Stomach (tissue), 4 donors: ENCODE results near the gene POU5F1.

Source experiments
- EP300 ChIP-seq: sonication (generic); formaldehyde crosslinking; IDR thresholded peaks from one replicate; pipeline ENCODE4 v1.6.1; 2017; ENCODE audit warnings: antibody characterized with exemption
- POLR2AphosphoS5 ChIP-seq, 3 donors: sonication (generic); formaldehyde crosslinking; IDR thresholded peaks; one replicate each; pipeline ENCODE4 v1.6.1; 2016; ENCODE audit warnings: antibody characterized with exemption in 3 of 3
- TF ChIP-seq, protein P1 (sequence below), 7 experiments: fragments of 450-650 bp in 4 of 7; fragments of 200-600 bp in 3 of 7; sonication (generic) in 3 of 7; IDR thresholded peaks; one replicate each; pipeline ENCODE4 v1.5.1; 2016 to 2019; ENCODE audit warnings: antibody characterized with exemption in 7 of 7, control low read depth in 2 of 7, mild to moderate bottlenecking in 1 of 7

DNA sequence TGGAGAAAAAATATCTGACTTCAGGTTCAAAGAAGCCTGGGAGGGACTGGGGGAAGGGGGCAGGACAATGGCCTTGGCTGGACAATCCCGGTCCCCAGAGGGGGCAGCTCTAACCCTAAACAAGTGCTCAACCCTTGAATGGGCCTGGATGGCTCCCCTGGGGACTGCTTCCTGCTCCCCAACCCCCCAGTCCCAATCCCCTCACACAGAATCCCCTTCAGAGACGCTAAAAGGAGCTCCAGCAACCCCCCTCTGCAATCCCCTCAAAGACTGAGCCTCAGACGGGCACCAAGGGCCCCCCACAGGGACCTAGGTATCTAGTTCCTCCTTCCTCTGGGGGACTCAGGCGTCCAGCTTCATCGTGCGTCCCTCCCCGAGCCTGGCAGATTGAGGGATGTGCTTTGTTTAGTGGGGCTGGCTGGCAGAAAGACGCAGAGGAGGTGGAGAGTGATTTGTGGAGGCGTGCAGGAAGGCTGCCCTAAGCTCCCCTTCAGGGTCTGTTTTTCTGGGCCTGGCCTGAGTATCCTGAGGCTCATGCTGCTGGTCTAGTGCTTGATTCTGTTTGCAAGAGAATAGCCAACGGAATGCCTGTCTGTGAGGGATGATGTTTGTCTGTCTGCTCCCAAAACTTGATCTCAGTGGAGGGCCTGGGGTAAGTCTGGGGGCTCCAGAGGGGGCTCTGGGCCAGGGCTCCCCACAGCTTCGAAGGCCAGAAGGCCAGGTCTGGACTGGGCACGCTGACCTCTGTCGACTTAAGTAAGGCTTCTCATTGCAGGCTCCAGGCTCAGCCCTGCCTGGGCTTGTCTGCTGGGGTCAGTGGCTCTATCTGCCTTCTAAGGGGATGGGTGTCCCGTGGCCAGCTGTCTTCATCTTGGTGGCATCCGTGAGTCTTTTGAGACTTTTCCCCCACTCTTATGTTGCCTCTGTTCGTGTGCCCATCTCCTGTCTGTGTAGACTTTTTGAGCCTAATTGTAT, 1.7 kb upstream of the POU5F1 start:
- TF ChIP-seq, protein P1, sequence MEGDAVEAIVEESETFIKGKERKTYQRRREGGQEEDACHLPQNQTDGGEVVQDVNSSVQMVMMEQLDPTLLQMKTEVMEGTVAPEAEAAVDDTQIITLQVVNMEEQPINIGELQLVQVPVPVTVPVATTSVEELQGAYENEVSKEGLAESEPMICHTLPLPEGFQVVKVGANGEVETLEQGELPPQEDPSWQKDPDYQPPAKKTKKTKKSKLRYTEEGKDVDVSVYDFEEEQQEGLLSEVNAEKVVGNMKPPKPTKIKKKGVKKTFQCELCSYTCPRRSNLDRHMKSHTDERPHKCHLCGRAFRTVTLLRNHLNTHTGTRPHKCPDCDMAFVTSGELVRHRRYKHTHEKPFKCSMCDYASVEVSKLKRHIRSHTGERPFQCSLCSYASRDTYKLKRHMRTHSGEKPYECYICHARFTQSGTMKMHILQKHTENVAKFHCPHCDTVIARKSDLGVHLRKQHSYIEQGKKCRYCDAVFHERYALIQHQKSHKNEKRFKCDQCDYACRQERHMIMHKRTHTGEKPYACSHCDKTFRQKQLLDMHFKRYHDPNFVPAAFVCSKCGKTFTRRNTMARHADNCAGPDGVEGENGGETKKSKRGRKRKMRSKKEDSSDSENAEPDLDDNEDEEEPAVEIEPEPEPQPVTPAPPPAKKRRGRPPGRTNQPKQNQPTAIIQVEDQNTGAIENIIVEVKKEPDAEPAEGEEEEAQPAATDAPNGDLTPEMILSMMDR (IDR thresholded peaks at IDR 0.05): no peak
- TF ChIP-seq EP300: no peak
- TF ChIP-seq POLR2AphosphoS5 (IDR thresholded peaks at IDR 0.05): no peak
